Erythroblast (primary cell): ENCODE measurements around the gene FER1L5.

Source experiments
- GATA1 ChIP-seq: IDR thresholded peaks from 2 replicates; pipeline ENCODE4 v1.6.1; 2011; ENCODE audit warnings: low read depth, mild to moderate bottlenecking, control low read depth, low read length, moderate library complexity
- POLR2A ChIP-seq: IDR thresholded peaks from 2 replicates; pipeline ENCODE4 v1.6.1; 2011; ENCODE audit warnings: mild to moderate bottlenecking, low read length

DNA sequence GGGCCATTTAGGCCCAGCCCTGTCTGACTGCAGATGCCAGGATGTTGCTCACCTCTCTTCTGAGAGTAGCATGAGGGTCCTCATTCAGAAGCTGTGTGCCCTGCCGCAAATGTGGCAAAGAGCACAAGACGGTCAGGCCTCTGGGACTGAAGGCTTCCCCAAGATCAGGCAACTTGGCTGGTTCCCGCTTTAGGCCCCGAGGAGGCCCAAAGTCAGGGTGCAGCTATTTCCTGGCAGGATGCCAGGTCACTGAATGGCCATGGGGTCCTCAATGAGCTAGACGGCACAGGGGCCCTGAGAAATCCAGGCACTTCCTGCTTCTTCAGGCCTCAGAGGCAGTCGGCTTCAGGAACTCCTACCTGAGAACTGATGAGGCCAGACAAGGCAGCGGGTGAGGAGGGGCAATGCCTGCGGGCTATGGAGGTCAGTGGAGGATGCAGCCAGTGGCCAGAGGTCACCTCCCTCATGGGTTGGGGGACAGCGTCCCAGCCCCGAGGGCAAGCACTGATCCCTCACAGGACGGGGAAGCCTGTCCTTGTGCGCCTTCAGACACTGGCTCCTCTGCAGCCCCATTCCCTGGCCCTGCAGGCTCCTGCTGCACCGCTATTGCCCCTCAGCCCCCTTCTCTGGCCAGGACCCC lies 52.4 kb downstream of the FER1L5 start:
- TF ChIP-seq POLR2A, result no peak
- no peak for TF ChIP-seq GATA1
